ENCODE data around the gene TET1.
"Not testable (repeated sequence)": the region's sequence is repeated elsewhere in the genome, so short reads cannot be mapped to it uniquely, and the experiment has no call there.

Gene TET1

GRCh38 chr10:68564712-68565111, 4.6 kb downstream of the TET1 start:
- ATAC-seq (no peak), DNase-seq (no peak)

DNA sequence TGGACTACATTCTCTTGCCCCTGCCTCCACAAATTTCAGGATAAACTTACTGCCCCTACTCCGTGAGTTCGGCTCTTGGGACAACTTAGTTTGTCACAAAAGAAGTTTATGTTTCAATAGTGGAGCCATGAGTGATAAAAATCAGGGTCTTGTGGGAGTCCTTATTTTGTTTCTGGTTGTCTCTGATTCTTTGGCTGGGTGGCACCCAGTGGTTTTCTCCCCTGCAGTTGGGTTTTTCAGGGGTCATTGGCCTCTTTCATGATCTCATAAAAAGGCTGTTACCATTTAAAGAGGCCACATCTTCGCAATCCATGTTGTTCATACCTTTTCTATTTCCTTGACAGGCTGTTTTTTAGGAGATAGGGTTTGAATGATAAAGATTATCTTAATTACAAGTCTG, 5.5 kb downstream of the TET1 start:
- no peak for DNase-seq
- no peak for ATAC-seq

DNA sequence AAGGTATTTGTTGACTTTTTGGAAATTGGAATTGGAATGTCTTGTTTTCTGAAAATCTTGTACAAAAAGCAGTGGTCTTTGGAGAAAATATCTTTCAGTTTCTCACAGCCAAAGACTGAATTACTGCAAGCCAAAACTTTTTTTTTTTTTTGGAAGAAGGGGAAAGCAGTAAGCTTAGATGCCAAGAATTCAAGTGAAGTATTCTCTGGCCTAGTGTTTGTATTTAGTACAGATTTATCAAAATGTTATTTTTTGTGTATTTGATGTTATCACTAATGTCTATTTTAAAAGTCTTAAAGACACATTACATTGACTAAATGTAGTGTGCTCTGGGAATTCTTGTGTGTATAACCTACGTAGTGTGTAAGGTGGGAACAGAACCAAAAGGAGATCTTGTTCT, 6.2 kb downstream of the TET1 start:
- ATAC-seq (no peak), DNase-seq (no peak)

DNA sequence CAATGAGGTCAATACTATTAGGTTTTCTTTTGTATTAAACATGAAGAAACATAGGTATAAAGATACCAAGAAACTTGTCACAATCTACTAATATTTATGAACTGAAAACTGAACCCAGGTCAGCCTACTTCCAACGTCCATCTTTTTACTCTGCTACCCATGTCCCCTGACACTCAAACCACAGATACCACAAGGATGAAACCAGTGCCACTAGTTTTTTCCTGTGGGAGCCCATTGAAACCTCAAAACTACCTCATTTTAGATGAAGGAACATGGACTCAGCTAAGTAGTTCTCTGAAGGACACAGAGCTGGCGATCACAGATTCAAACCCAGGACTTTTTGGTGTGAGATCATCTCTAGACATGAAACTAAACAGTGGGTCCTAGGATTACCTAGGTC, 6.8 kb downstream of the TET1 start:
- ATAC-seq, result no peak
- DNase-seq, result no peak

- DNase-seq (no peak), ATAC-seq (no peak)
Observed at GRCh38 chr10:68572151-68572550, 12.0 kb downstream of the TET1 start.

DNA sequence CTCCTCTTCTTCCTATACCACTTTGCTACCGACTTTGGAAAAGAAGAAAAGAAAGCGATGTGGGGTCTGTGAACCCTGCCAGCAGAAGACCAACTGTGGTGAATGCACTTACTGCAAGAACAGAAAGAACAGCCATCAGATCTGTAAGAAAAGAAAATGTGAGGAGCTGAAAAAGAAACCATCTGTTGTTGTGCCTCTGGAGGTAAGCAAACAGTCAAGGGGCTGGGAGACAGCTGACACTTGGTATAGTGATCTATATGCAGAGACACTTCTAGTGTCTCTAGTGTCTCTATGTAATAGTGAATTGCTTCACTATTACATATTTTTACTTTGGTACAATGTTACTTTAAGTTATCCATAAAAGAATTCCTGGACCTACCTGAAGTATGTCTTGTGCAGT, 13.9 kb downstream of the TET1 start:
- no peak for ATAC-seq
- DNase-seq, result no peak

DNA sequence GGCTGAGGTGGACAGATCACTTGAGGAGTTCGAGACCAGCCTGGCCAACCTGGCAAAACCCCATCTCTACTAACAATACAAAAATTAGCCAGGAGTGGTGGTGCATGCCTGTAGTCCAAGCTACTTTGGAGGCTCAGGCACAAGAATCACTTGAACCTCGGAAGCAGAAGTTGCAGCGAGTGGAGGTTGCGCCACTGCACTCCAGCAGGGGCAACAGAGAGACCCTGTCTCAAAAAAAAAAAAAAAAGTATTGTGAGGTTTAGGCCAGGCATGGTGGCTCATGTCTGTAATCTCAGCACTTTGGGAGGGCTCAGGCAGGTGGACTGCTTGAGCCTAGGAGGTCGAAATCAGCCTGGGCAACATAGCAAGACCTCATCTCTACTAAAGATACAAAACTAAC, 16.0 kb downstream of the TET1 start:
- no peak for ATAC-seq
- DNase-seq, result no peak

DNA sequence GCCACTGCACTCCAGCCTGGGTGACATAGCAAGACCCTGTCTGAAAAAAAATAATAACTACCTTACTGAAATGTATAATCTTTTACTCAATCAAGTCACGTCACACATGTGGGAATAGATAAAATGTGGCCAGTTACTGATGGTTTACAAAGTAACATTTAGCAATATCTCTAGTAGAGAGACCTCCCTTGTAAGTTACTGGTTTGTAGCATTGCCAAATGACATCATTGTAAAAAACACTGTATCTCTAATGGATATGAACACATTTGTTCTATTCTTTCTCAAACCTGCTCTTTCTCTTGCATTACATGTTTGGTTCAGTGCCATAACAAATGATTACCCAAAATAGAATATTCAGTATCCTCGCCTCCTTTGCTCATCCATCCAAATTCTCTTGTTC, 18.8 kb downstream of the TET1 start:
- DNase-seq (no peak), ATAC-seq (no peak)

DNA sequence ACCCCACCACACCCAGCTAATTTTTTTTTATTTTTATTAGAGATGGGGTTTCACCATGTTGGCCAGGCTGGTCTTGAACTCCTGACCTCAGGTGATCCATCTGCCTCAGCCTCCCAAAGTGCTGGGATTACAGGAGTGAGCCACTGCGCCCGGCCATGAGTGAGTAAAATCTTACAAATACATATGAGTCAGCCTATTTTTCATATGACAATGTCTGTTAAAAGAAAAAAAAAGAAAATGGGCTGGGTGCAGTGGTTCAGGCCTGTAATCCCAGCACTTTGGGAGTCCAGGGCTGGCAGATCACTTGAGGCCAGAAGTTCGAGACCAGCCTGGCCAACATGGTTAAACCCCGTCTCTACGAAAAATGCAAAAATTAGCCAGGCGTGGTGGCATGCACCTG, 24.1 kb downstream of the TET1 start:
- DNase-seq, ATAC-seq: not testable (repeated sequence)

DNA sequence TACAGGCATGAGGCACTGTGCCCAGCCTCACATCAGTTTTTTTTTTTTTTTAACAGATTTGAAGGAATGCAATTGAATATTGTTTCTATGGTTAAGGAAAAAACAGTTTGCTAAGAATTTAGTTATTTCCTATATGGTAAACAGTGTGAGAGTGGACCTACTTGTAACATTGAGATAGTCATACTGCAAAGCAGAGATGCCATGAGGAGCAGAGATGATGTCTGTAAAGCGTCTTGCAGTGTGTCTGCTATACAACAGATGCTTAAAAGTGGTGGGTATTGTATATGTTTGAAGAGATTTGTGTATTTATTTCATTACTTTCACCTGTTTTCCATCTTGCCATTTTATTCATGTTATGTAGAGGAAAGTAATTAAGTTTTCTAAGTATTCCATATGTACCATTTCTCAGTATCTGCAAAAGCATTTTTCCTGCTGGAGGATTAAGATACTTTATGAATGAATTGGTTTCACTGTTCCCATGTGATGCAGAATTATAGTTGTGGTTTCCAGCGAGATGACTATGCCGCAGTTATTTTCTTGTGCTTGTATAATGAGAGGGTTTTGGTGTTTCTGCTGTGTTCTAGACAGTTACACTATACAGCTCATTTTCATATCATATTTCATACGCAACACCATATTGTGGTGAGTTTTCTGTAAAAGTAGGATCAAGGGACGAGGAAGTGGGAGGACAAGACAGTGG, 26.6 kb downstream of the TET1 start:
- ATAC-seq, result no peak
- no peak for DNase-seq

DNA sequence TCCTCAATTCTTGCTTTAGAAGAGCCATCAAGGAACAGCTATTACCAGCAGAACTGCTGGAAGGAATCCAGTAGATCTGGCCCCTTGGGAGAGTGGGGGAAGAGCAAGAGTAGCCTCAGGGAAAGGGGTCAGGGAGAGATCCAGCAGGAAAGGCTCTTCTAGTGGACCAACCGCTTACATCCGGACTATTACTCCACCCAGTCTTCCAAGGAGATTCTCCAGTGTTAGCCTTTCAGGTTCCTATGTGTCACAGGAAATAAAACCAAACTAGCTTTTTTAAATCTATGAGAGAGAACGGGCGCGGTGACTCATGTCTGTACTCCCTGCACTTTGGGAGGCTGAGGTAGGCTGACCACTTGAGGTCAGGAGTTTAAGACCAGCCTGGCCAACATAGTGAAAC, 34.3 kb downstream of the TET1 start:
- DNase-seq (no peak), ATAC-seq (no peak)

GRCh38 chr10:68595513-68595912, 35.4 kb downstream of the TET1 start:
- DNase-seq (no peak), ATAC-seq (no peak)

DNA sequence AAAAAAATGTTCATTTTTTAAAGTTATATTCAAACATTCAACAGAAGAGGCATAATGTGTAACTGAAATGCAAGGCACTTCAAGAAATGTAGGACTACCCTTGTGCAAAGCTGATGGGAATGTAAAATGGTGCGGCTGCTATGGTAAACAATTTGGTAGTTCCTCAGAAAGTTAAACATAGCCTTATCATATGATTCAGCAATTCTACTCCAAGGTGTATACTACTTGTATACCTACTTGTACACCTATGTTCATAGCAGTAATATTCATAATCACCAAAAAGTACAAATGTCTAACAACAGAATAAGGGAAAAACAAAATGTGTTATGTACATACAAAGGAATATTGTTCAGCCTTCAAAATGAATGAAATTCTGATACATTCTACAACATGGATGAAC, 37.3 kb downstream of the TET1 start:
- no peak for ATAC-seq

DNA sequence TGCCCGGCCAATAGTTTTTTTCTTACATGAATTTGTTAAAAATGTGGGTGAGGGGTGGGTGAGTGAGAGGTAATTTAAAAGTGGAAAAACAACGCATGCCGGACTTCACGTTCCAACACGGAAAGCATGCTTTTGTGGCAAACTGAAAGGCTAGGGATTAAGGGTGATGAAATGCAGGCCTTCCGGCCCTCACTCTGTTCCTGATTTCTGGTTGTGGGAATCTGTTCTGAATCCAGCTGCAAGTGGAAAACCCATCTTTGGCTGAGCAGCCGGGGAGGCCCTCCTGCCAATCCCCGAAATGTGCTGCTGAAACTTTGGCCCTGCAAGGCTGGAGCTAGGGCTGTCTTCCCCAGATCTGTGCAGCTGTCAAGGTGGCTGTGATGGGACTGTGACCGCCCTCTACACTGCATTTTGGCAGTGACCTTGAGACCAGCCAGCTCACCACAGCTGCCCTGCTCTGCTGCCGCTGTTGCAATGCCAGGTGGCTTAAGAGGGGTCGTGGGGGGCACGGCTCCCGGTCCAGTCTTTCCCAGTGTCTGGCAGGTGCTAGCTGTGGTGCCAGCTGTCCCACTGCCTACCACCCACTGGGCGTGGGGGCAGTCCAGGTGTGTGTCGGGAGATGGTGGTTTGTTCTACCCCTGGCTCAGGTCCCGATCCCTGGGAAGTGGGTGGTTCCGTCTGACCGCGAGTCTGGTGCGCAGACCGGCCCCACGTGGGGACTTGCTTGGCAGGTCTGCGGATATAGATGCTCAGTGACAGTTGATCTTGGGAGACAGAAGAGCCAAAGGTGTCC, 39.0 kb downstream of the TET1 start:
- DNase-seq (no peak), ATAC-seq (no peak)

More for the DNA sequence above, 37.3 kb downstream of the TET1 start:
- no peak for DNase-seq

- ATAC-seq, result no peak
- DNase-seq, result no peak
Observed at GRCh38 chr10:68599771-68600040, 39.6 kb downstream of the TET1 start.

DNA sequence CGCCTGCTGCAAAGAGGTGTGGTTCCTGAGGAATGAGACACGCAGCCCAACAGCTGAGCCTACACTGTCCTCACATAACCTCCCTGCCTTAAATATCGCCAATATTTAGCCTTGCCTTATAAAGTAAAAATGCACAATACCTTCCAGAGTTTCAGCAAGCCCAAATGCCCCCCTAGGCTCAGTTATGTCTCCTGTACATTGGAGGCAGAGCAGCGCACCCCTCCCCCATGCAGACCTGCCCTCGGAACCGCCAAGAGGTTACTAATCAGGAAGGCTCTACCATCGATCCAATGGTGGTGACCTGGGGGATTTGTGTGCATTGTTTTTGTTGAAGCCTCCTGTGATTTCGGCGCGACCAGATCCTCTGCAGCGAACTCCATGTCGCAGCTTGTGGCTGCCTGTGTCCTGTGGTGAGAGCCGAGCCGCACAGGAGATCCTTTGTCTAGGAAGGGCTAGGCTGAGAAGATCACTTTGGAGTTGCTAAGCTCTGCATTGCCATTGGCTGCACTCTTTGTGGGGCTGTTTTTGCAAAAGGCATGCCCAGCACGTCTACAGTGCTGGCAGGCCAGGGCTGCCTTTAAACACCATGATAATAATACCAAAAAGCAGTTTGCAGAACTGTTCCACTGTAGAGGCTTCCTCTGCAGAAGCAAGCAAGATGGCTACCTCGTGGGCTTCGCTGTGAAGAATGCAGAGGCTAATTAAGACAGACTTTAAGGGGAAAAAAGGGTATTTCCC, 40.1 kb downstream of the TET1 start:
- DNase-seq (peak; percentile 58), ATAC-seq (peak; percentile 90)

- DNase-seq (no peak), ATAC-seq (no peak)
Observed at GRCh38 chr10:68601501-68602265, 41.5 kb downstream of the TET1 start.

GRCh38 chr10:68602434-68602833, 42.3 kb downstream of the TET1 start:
- no peak for ATAC-seq

DNA sequence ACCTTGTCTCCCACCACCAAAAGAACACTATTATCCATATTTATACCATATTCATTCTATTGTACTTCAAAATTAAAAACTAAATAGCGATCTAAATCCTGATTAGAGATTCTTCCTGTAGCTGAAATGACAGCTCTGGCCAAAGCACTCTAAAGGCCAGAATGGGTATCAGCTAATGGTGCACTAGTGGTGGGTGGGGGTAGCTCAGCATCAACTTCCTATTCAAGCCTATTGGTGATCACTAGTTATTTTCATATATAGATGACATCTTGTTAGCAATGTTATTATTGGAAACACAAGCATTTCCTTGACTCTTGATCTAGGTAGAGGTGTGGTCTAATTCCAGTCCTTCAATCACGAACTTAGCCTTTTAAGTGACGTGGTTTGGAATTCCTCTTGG, 43.6 kb downstream of the TET1 start:
- DNase-seq, result no peak
- ATAC-seq, result no peak

More at GRCh38 chr10:68602434-68602833, 42.3 kb downstream of the TET1 start:
- DNase-seq, result no peak

- no peak for DNase-seq
- no peak for ATAC-seq
Observed at GRCh38 chr10:68604441-68604840, 44.3 kb downstream of the TET1 start.

GRCh38 chr10:68606918-68607317, 46.8 kb downstream of the TET1 start:
- no peak for DNase-seq
- no peak for ATAC-seq

GRCh38 chr10:68610023-68610422, 49.9 kb downstream of the TET1 start:
- ATAC-seq, DNase-seq: not testable (repeated sequence)

- no peak for ATAC-seq
- DNase-seq, result no peak
Observed at GRCh38 chr10:68611227-68611626, 51.1 kb downstream of the TET1 start.

All from stimulated activated naive CD8-positive, alpha-beta T cell treated with anti-CD3 and anti-CD28 coated beads, Interleukin-15, Interleukin-2, amounts not matched to agents 100 U/mL and 50 U/mL, for 24 hours (primary cell).